Glomerular visceral epithelial cell (primary cell): ENCODE results near the gene LSP1.
"Not testable (repeated sequence)": the region's sequence is repeated elsewhere in the genome, so short reads cannot be mapped to it uniquely, and the experiment has no call there.

Experiments
- DNase-seq: peaks from one replicate; pipeline ENCODE4 v3.0.0-alpha.2; 2016; ENCODE audit errors: extremely low spot score

LSP1 gene

GRCh38 chr11:1877211-1878136 is 24.6 kb downstream of the LSP1 start:
- DNase-seq = no peak

GRCh38 chr11:1878137-1879031 is 25.5 kb downstream of the LSP1 start:
- no peak for DNase-seq

- DNase-seq = no peak
These were observed 26.6 kb downstream of the LSP1 start for GRCh38 chr11:1879342-1879940.

- DNase-seq = no peak
These were observed 27.2 kb downstream of the LSP1 start for GRCh38 chr11:1879941-1880720.

GRCh38 chr11:1880746-1881441 is 28.0 kb downstream of the LSP1 start:
- DNase-seq = no peak

GRCh38 chr11:1881442-1882264 is 28.8 kb downstream of the LSP1 start:
- DNase-seq = no peak

GRCh38 chr11:1882265-1883238 is 29.7 kb downstream of the LSP1 start:
- peak; percentile 59 for DNase-seq

- DNase-seq = no peak
These were observed 30.7 kb downstream of the LSP1 start for GRCh38 chr11:1883346-1884302.

- DNase-seq = no peak
These were observed 31.4 kb downstream of the LSP1 start for GRCh38 chr11:1884303-1884700.

- not testable (repeated sequence) for DNase-seq
These were observed 33.7 kb downstream of the LSP1 start for GRCh38 chr11:1886551-1886950.

- DNase-seq = no peak
These were observed 34.8 kb downstream of the LSP1 start for GRCh38 chr11:1887451-1888346.

- no peak for DNase-seq
These were observed 35.5 kb downstream of the LSP1 start for GRCh38 chr11:1888347-1888753.

GRCh38 chr11:1888811-1889210 is 35.9 kb downstream of the LSP1 start:
- no peak for DNase-seq

GRCh38 chr11:1889224-1889930 is 36.5 kb downstream of the LSP1 start:
- no peak for DNase-seq

GRCh38 chr11:1889941-1890855 is 37.3 kb downstream of the LSP1 start:
- DNase-seq = no peak
